Measurements from ENCODE around the gene SEMA4A. TPM values are rescaled to one million over a fixed set of nuclear protein-coding genes. Genes with fewer than 3 reads are reported as not detected.
"Not testable (repeated sequence)": the region's sequence is repeated elsewhere in the genome, so short reads cannot be mapped to it uniquely, and the experiment has no call there.

The SEMA4A gene
- polyA plus RNA-seq, 6 donors from 2014 or later, result 23.3 to 37.3 (median 29.5) TPM

GRCh38 chr1:156212833-156213643 lies 59.7 kb downstream of the SEMA4A start, which contains the start of gene PMF1:
Gene PMF1, plus strand, starts transcription at chr1:156213007. Its CDS starts 9 bp downstream, at chr1:156213016.
- H3K27ac Mint-ChIP-seq, result peak within 1 kb of the TSS; percentile 96 to 99 (median 98)
- no peaks in the 10 kb centered on the region for H3K9me3 Mint-ChIP-seq
- H3K27me3 Mint-ChIP-seq, result no peaks in the 10 kb centered on the region
- ATAC-seq (ENCODE audit: low read depth in 2 of 2) (peak; percentile 95), DNase-seq (peak; percentile 96)
- peaks cover 3 to 8% of the 10 kb centered on the region in 2 donors for H3K36me3 Mint-ChIP-seq
- peak within 1 kb of the TSS; percentile 95 to 100 (median 96) for H3K4me3 Mint-ChIP-seq
- peaks cover 21 to 39% (median 23%) of the 10 kb centered on the region in 3 donors for H3K4me1 Mint-ChIP-seq

DNA sequence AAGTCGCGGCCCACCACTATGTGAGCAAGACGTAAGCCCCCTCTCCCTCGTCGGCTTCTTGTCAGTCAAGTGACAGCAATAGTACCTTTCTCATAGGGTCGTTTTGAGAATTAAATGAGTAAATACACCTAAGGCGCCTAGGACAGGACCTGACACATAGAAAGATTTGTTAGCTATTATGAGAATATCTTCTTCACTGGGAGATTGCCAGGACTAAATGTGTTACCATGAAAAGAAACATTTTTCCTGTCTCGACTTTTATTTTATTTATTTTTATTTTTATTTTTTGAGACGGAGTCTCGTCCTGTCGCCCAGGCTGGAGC lies 60.2 kb downstream of the SEMA4A start:
- Mint-ChIP-seq H3K4me3 (peak overlapping the region; percentile 95 to 100 (median 96)), H3K4me1 (peaks cover 22 to 43% (median 23%) of the 10 kb centered on the region in 3 donors), H3K36me3 (peaks cover under 1 to 2% of the 10 kb centered on the region in 2 donors), H3K9me3 (no peaks in the 10 kb centered on the region), H3K27ac (peak overlapping the region; percentile 96 to 99 (median 98)), H3K27me3 (no peaks in the 10 kb centered on the region)
- no peak for ATAC-seq (ENCODE audit: low read depth in 2 of 2)
- no peak for DNase-seq

- ATAC-seq (ENCODE audit: low read depth in 2 of 2), result no peak
- Mint-ChIP-seq H3K9me3 (no peaks in the 10 kb centered on the region), H3K4me3 (peak overlapping the region; percentile 42 to 100 (median 81)), H3K4me1 (peaks cover 21 to 43% (median 24%) of the 10 kb centered on the region in 3 donors), H3K27ac (peak overlapping the region; percentile 41 to 98 (median 92)), H3K27me3 (no peaks in the 10 kb centered on the region), H3K36me3 (peaks cover 0 to 3% of the 10 kb centered on the region in 2 donors)
- no peak for DNase-seq
Measured at GRCh38 chr1:156214024-156214748, 60.8 kb downstream of the SEMA4A start.

DNA sequence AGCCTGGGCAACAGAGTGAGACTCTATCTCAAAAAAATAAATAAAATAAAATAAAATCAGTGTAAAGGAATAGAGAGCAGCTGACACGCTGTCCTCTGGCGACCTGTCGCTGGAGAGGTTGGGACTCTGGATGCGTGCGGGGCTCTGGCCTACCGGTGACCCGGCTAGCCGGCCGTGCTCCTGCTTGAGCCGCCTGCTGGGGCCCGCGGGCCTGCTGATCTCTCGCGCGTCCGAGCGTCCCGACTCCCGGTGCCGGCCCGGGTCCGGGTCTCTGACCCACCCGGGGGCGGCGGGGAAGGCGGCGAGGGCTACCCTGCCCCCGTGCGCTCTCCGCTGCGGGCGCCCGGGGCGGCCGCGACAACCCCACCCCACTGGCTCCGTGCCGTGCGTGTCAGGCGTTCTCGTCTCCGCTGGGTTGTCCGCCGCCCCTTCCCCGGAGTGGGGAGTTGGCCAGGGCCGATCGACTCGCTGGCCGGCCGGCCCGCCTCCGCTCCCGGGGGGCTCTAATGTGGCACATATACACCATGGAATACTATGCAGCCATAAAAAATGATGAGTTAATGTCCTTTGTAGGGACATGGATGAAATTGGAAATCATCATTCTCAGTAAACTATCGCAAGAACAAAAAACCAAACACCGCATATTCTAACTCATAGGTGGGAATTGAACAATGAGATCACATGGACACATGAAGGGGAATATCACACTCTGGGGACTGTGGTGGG lies 63.1 kb downstream of the SEMA4A start:
- not testable (repeated sequence) for H3K27me3 Mint-ChIP-seq; H3K9me3 Mint-ChIP-seq; H3K4me3 Mint-ChIP-seq; ATAC-seq (ENCODE audit: low read depth in 2 of 2); H3K27ac Mint-ChIP-seq; DNase-seq
- Mint-ChIP-seq H3K4me1 (peaks cover 27 to 52% (median 29%) of the 10 kb centered on the region in 3 donors), H3K36me3 (peaks cover 7 to 16% of the 10 kb centered on the region in 2 donors)

DNA sequence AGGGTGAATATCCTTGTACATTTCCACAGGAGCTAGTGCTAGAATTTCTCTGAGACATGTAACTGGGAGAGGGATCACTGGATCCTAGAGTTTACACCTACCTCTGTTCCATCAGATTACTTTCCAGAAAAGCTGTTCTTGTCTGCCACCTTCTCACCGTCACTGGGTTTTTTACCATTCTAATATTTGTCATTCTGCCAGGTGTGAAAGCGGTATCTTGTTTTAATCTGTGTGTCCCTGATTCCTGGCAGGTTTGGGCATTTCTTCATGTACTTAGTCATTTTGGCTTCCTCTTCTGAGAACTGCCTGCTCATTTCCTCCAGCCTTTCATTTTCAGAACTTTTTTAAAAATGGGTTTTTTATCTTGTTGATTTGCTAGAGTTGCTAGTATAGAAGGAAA lies 64.5 kb downstream of the SEMA4A start:
- H3K4me1 Mint-ChIP-seq, result peaks cover 25 to 44% (median 31%) of the 10 kb centered on the region in 3 donors
- DNase-seq (no peak), ATAC-seq (ENCODE audit: low read depth in 2 of 2) (no peak)
- no peaks in the 10 kb centered on the region for H3K9me3 Mint-ChIP-seq
- H3K4me3 Mint-ChIP-seq, result no peak overlapping the region
- peak overlapping the region in 4 of 6 donors; percentile 19 to 91 (median 64) for H3K27ac Mint-ChIP-seq
- peaks cover 7 to 26% of the 10 kb centered on the region in 2 donors for H3K36me3 Mint-ChIP-seq
- H3K27me3 Mint-ChIP-seq, result no peaks in the 10 kb centered on the region

DNA sequence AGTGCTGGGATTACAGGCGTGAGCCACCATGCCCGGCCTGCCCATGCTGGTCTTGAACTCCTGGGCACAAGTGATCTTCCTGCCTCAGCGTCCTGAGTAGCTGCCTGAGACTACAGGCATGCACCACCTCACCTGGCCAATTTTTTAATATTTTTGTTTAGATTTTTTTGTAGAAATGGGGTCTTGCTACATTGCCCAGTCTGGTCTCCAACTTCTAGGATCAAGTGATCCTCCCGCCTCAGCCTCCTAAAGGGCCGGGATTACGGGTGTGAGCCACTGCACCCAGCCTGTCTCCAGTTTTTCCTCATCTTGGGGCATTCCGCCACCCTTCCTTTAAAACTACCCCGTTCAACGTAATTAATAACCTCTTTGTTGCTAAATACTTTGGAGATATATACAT lies 66.8 kb downstream of the SEMA4A start:
- peaks cover 22 to 30% (median 23%) of the 10 kb centered on the region in 3 donors for H3K4me1 Mint-ChIP-seq
- H3K9me3 Mint-ChIP-seq, result no peaks in the 10 kb centered on the region

GRCh38 chr1:156221986-156222692 lies 68.8 kb downstream of the SEMA4A start:
- H3K4me3 Mint-ChIP-seq, result no peak overlapping the region
- no peaks in the 10 kb centered on the region for H3K9me3 Mint-ChIP-seq
- H3K36me3 Mint-ChIP-seq, result peaks cover 16 to 45% of the 10 kb centered on the region in 2 donors
- peak overlapping the region in 1 of 6 donors; percentile 27 for H3K27ac Mint-ChIP-seq
- DNase-seq, result no peak
- peaks cover 25 to 32% (median 26%) of the 10 kb centered on the region in 3 donors for H3K4me1 Mint-ChIP-seq
- no peak for ATAC-seq (ENCODE audit: low read depth in 2 of 2)
- H3K27me3 Mint-ChIP-seq, result no peaks in the 10 kb centered on the region

More for the DNA sequence above, 66.8 kb downstream of the SEMA4A start:
- Mint-ChIP-seq H3K36me3 (peaks cover 16 to 40% of the 10 kb centered on the region in 2 donors), H3K4me3 (no peak overlapping the region), H3K27me3 (no peaks in the 10 kb centered on the region), H3K27ac (peak overlapping the region in 1 of 6 donors; percentile 60)
- ATAC-seq (ENCODE audit: low read depth in 2 of 2), result no peak
- no peak for DNase-seq

DNA sequence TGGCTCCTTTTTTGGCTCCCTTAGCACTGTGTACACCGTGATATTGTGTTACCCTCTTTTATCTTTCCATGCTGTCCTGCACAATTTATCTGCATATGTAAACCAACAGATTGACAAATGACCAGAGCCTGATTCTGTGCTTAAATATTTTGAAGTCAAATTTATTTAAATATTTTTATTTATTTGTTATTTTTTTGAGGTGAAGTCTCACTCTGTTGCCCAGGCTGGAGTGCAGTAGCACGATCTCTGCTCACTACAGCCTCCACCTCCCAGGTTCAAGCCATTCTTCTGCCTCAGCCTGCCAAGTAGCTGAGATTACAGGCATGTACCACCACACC lies 72.3 kb downstream of the SEMA4A start:
- H3K36me3 Mint-ChIP-seq, result peaks cover 16 to 43% of the 10 kb centered on the region in 2 donors
- H3K4me1 Mint-ChIP-seq, result peaks cover 7 to 22% (median 12%) of the 10 kb centered on the region in 3 donors

DNA sequence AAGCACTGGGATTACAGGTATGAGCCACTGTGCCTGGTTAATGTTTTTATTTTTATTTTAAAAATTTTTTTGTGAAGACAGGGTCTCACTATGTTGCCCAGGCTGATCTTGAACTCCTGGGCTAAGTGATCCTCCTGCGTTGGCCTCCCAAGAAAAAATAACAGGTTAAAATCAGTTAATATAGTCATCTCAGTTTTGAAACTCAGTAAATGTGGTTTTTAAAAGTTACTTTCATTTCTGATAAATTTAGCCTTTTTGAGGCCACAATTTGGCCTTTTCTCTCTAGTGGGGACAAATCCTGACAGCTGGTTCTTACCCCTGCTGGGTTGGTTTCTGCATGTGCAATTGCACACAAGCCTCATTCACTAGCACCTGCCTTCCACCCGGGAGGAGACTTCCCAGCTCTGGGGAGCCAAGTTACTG lies 72.7 kb downstream of the SEMA4A start:
- Mint-ChIP-seq H3K4me1 (peaks cover 4 to 19% (median 12%) of the 10 kb centered on the region in 3 donors), H3K27ac (peak overlapping the region in 2 of 6 donors; percentile 45 to 63), H3K27me3 (no peaks in the 10 kb centered on the region), H3K9me3 (no peaks in the 10 kb centered on the region), H3K36me3 (peaks cover 13 to 38% of the 10 kb centered on the region in 2 donors), H3K4me3 (no peak overlapping the region)
- DNase-seq (no peak), ATAC-seq (ENCODE audit: low read depth in 2 of 2) (no peak)

More for the DNA sequence above, 72.3 kb downstream of the SEMA4A start:
- DNase-seq, result no peak
- H3K9me3 Mint-ChIP-seq, result no peaks in the 10 kb centered on the region
- peak overlapping the region in 2 of 6 donors; percentile 50 to 61 for H3K27ac Mint-ChIP-seq
- H3K27me3 Mint-ChIP-seq, result no peaks in the 10 kb centered on the region
- H3K4me3 Mint-ChIP-seq, result no peak overlapping the region
- no peak for ATAC-seq (ENCODE audit: low read depth in 2 of 2)

GRCh38 chr1:156226782-156227181 lies 73.4 kb downstream of the SEMA4A start:
- no peaks in the 10 kb centered on the region for H3K9me3 Mint-ChIP-seq
- no peak overlapping the region for H3K4me3 Mint-ChIP-seq
- no peak for DNase-seq
- H3K4me1 Mint-ChIP-seq, result peaks cover 3 to 14% (median 10%) of the 10 kb centered on the region in 3 donors
- peaks cover 9 to 32% of the 10 kb centered on the region in 2 donors for H3K36me3 Mint-ChIP-seq
- no peaks in the 10 kb centered on the region for H3K27me3 Mint-ChIP-seq
- no peak for ATAC-seq (ENCODE audit: low read depth in 2 of 2)
- peak overlapping the region in 1 of 6 donors; percentile 45 for H3K27ac Mint-ChIP-seq
